Stimulated activated effector memory CD8-positive, alpha-beta T cell treated with anti-CD3 and anti-CD28 coated beads, Interleukin-12 subunit alpha, Interleukin-12 subunit beta, amount 100 ng/mL, for 72 hours (primary cell): ENCODE data around the gene HRH3.

Experiments used
- ATAC-seq: fragments of 150-1000 bp; cut with Tn5 transposase; 2 replicates; pipeline ENCODE4 v1.10.0; 2021
- DNase-seq, 2 donors: peaks; one replicate each; pipeline ENCODE4 v3.0.0; 2021 to 2022; ENCODE audit warnings: low spot score in 2 of 2
- H3K27ac Mint-ChIP-seq: one replicate; pipeline ENCODE4 v1.8.0; 2022; ENCODE audit warnings: mild to moderate bottlenecking, mixed read lengths
- H3K36me3 Mint-ChIP-seq: one replicate; pipeline ENCODE4 v1.8.0; 2022; ENCODE audit warnings: mild to moderate bottlenecking, mixed read lengths
- H3K4me1 Mint-ChIP-seq: one replicate; pipeline ENCODE4 v1.8.0; 2022; ENCODE audit warnings: mixed read lengths
- H3K4me3 Mint-ChIP-seq: one replicate; pipeline ENCODE4 v1.8.0; 2022; ENCODE audit warnings: mild to moderate bottlenecking, mixed read lengths
- H3K9me3 Mint-ChIP-seq: one replicate; pipeline ENCODE4 v1.8.0; 2022; ENCODE audit warnings: mixed read lengths

Gene HRH3

DNA sequence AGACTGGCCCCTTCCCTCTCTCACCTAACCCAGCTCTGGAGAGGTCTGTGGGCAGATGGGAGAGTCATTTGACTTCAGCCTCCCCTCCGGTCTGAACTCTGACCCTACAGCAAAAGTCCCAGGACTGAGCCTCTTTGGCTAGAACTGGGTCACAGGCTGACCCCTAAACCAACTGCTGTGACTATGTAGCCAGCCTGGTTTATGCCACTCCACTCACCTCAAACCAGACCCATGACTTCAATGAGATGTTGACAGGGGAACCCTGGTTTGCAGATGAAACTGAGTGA is 17.4 kb upstream of the HRH3 start:
- H3K36me3 Mint-ChIP-seq, result peaks cover 7% of the 10 kb centered on the region
- H3K9me3 Mint-ChIP-seq, result no peaks in the 10 kb centered on the region
- H3K4me1 Mint-ChIP-seq, result peaks cover 25% of the 10 kb centered on the region
- no peak for DNase-seq
- ATAC-seq, result no peak
- H3K4me3 Mint-ChIP-seq, result peak overlapping the region; percentile 73
- peak overlapping the region; percentile 91 for H3K27ac Mint-ChIP-seq

DNA sequence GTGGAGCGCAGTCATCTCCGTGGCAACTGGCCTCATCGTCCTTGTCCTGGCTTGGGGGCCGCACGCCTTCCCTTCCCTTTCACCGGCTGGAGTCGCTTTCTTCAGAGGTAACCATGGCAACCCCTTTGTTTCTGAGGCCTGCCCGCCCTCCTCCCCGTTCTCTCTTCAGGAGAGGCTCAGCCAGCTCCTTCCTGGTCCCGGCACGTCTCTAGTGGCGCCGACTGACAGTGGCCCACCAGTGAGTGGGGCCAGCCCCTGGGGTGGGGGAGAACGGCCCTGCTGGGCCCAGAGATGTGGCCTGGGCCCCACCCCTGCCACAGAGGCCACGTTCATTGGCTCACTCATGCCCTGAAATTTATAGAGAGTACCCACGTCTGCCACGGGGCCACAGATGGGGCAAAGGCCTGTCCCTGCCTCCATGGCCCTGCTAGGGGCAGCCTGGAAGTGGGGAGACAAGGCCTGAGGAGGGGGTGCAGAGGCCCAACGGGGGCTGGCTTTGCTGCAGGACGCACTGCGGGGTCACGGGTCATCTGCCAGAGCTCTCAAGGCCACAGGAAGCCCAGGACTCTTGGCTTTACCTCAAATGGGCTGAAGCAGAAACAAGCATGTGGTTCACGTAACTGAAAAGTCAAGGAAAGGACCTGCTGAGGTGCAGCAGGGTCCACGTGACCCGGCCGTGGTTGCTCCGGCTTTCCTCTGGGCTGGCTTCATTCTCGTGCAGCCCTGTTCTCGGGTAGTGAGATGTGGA is 16.9 kb upstream of the HRH3 start:
- H3K4me3 Mint-ChIP-seq, result no peak overlapping the region
- ATAC-seq, result no peak
- no peaks in the 10 kb centered on the region for H3K9me3 Mint-ChIP-seq

DNA sequence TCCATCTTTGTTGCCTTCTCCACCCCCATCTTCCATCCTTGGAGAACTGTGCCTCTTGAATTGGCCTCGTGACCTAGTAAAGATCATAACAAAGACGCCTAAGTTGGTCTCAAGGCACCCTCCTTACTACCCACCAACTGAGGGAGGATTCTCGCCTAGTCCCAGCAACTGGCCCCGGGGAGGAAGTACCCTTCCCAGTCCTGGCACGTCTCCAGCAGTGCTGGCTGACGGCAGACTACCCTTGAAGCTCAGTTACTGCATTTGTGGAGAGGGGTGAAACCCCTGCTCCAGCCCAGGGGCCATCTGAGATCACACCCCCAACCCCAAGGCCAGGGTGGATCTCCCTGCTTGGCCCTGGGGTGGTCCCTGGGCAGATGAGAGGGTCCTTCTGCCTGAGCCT is 16.1 kb upstream of the HRH3 start:
- ATAC-seq, result no peak
- peak overlapping the region; percentile 4 for H3K27ac Mint-ChIP-seq
- DNase-seq, result no peak
- peaks cover 15% of the 10 kb centered on the region for H3K4me1 Mint-ChIP-seq
- no peak overlapping the region for H3K4me3 Mint-ChIP-seq
- H3K9me3 Mint-ChIP-seq, result no peaks in the 10 kb centered on the region
- no peaks in the 10 kb centered on the region for H3K36me3 Mint-ChIP-seq

More for the DNA sequence above, 16.9 kb upstream of the HRH3 start:
- no peak for DNase-seq
- Mint-ChIP-seq H3K4me1 (peaks cover 23% of the 10 kb centered on the region), H3K27ac (peak overlapping the region; percentile 4), H3K36me3 (peaks cover 2% of the 10 kb centered on the region)

DNA sequence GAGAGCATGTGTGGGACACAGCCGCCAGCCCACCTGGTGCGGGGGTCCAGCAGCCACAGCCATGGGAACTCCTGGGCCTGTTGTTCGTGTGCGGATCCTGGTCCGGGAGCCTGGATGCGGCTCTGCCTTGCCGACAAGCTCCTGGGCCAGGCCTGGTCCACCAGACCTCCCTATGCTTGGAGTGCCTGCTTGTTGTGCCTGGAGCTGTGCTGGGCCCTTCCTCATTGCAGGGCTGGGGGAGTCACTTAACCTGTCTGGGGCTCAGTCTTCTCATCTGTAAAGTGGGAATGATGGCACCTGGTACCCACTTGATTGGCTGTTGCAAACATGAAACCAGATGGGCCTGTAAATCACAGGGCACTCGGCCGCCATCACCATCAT is 15.7 kb upstream of the HRH3 start:
- Mint-ChIP-seq H3K27ac (no peak overlapping the region), H3K36me3 (no peaks in the 10 kb centered on the region), H3K9me3 (no peaks in the 10 kb centered on the region), H3K4me3 (no peak overlapping the region), H3K4me1 (peaks cover 14% of the 10 kb centered on the region)
- ATAC-seq, result no peak
- DNase-seq, result no peak

DNA sequence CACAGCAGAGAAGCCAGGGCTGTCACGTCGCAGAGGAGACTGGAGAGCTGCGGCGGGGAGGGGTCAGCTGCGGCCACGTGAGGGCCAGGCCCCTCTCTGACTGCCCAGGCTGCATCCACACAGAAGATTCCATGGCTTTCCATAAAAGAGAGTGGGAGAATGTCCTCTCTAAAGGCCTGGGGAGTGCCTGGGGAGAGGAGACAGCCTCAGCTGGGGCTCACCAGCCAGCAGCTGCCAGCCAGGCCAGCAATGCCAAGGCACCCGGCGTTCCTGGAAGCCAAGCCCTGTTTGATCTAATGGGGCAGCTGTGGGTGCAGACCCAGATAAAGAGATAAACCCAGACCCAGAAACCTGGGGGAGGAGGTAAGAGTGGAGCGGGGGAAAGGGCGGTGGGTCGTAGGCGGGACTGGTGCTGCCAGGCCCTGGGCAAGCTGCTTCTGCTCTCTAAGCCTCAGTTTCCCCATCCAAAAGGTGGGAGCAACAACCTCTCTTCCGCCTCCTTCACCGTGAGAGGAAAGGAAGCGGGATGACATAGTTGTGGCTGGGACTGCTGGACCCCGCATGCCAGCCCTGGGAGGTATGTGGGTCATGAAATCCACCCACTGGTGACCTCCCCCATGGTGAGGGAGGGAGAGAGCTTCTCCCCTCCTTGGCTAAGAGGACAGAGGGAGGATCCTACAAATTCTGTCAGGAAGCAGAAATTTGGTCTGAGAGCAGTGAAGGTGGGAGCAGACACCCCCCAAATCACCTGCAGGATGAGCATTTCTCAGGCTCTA is 15.1 kb upstream of the HRH3 start:
- peaks cover 11% of the 10 kb centered on the region for H3K4me1 Mint-ChIP-seq
- H3K9me3 Mint-ChIP-seq, result no peaks in the 10 kb centered on the region
- H3K27ac Mint-ChIP-seq, result no peak overlapping the region
- H3K36me3 Mint-ChIP-seq, result no peaks in the 10 kb centered on the region
- no peak for DNase-seq
- H3K4me3 Mint-ChIP-seq, result no peak overlapping the region
- no peak for ATAC-seq

DNA sequence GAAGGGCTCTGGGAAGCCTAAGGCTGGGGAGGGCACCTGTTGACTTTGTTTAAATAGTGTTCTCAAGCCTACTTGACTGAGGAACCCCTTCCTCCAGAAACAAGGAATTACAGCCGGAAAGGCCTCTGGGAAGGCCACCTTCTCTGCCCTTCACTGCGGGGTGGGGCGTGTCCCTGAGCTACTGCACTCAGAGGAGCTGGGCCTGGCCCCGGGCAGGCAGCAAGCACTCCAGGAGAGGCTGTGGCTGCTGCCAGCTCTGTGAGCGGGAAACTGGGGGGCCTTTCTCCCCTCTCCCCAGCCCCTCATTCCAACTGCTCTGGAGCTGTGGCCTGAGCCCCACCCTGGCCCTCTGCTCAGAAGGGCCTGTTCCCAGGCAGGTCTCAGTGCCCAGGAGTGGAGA is 14.3 kb upstream of the HRH3 start:
- DNase-seq (no peak), ATAC-seq (no peak)
- no peak overlapping the region for H3K27ac Mint-ChIP-seq
- H3K4me1 Mint-ChIP-seq, result peaks cover 8% of the 10 kb centered on the region
- H3K4me3 Mint-ChIP-seq, result no peak overlapping the region
- no peaks in the 10 kb centered on the region for H3K9me3 Mint-ChIP-seq
- no peaks in the 10 kb centered on the region for H3K36me3 Mint-ChIP-seq

DNA sequence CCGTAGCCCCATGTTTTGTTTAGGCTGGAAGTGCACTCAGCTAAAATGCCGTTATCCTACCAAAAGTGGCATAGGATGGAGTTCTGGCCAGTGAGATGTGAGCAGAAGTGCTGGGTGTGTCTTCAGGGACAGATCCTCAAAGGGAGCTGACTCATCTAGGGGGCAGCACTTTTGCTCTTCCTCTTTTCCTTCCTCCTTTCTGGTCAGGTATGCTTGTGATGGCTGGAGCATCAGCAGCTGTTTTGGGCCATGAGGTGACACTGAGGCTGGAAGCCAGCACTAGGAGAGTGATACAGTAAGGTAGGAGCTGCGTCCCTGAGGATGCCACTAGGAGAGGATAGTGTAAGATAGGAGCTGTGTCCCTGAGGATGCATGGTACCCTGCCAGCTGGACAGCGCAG is 13.6 kb upstream of the HRH3 start:
- H3K27ac Mint-ChIP-seq, result no peak overlapping the region
- no peaks in the 10 kb centered on the region for H3K36me3 Mint-ChIP-seq
- no peaks in the 10 kb centered on the region for H3K9me3 Mint-ChIP-seq
- DNase-seq (no peak), ATAC-seq (no peak)
- no peak overlapping the region for H3K4me3 Mint-ChIP-seq
- H3K4me1 Mint-ChIP-seq, result peaks cover 8% of the 10 kb centered on the region

DNA sequence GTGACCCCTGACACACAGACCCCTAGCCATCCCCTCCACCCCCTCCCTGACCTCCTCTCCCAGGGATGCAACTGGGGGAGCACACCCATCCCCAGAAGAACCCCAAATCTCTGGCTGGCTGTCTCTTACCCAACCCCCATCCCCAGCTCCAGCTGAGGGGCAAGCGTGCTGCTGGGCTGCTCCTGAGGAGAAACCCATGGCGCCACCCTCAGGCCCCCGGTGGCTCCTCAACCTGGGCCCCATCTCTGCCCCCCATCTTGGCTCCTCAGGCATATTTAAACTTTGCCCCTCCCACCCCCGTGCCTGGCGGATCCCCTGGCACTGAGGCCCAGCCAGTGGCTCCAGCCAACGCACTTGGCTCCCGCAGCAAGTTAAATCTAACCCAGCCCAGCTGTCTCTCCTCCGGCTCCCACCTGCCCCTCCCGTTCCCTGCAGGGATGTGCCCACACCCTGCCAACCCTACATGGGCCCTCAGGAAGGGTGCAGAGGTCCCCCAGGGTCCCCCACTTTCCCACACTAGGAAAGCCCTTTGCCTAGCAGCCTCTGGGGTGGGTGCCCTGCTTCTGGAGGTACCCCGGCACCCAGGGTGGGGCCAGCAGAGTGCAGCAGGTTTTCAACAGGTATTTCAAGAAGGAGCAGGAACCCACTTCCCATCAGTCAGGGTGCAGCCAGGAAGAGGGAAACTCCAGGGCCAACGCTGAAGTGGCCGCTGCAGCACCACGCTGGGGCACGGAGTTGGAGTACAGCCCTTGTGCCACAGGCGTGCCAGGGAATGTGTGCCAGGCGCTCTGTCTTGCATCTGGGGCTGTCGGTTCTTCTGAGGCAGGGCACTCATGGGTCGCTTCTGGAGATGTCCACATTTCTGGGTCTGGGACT is 12.9 kb upstream of the HRH3 start:
- no peak overlapping the region for H3K27ac Mint-ChIP-seq
- no peak overlapping the region for H3K4me3 Mint-ChIP-seq
- ATAC-seq (no peak), DNase-seq (no peak)
- H3K36me3 Mint-ChIP-seq, result no peaks in the 10 kb centered on the region
- H3K9me3 Mint-ChIP-seq, result no peaks in the 10 kb centered on the region
- peaks cover 6% of the 10 kb centered on the region for H3K4me1 Mint-ChIP-seq

DNA sequence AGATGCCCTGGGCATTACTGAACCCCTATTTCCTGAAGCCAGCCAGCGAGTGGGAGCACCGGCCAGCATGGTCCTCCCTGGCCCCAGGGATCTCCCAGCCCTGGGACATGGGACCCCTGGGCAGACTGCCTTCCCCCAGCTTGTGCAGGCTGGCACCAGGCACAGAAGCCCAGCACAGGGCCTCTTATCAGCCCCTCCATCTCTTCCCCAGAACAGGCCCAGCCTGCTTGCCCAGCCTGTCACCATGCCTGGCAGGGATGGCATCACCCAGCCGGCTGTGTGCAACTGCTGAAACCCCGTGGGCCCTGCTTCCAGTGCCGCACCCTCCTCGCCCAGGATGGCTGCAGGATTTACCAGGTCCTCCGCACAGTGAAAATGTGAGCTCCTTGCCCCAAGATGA is 12.1 kb upstream of the HRH3 start:
- Mint-ChIP-seq H3K36me3 (no peaks in the 10 kb centered on the region), H3K9me3 (no peaks in the 10 kb centered on the region), H3K27ac (no peak overlapping the region), H3K4me1 (no peaks in the 10 kb centered on the region), H3K4me3 (no peak overlapping the region)
- no peak for DNase-seq
- ATAC-seq, result no peak

DNA sequence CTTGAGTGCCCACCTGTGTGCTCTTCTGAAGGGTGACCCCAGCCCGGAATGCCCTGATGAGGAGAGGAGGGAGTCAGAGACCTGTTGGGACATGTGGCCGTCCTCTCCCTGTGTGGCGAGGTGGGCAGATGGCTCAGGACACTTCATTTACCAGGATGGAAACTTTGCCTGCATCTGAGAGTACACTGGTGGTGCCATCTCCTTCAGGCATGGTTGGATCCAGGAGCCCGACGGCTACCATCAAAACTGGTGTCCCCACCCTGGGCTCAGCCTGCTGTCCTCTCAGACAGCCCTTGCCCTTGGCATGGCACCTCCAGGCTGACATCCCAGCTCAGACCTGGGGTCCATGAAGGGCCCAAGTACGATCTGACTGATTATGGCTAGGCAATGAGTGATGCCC is 11.2 kb upstream of the HRH3 start:
- Mint-ChIP-seq H3K4me3 (no peak overlapping the region), H3K9me3 (no peaks in the 10 kb centered on the region), H3K4me1 (no peaks in the 10 kb centered on the region), H3K36me3 (no peaks in the 10 kb centered on the region), H3K27ac (no peak overlapping the region)
- ATAC-seq, result no peak
- no peak for DNase-seq

DNA sequence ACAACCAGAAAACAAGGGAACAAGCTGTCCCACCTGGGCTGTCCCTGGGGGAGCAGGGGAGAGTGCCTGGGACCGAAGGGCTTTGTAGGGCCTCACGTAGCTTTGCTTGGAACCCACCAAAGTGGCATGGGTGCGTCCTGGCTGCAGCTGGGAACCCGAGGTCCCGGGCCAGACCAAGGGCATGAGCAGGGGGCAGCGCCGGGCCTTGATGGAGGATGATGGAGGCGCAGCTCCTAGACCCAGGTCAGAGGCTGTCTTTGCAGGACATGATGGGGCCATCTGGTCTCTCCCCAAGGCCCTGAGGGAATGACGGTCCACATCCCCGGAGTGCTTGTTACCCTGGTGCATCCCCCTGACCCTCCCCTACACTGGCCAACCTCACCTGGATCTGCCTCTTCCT is 10.6 kb upstream of the HRH3 start:
- Mint-ChIP-seq H3K36me3 (no peaks in the 10 kb centered on the region), H3K27ac (no peak overlapping the region), H3K4me1 (no peaks in the 10 kb centered on the region), H3K9me3 (no peaks in the 10 kb centered on the region), H3K4me3 (no peak overlapping the region)
- no peak for DNase-seq
- ATAC-seq, result no peak

DNA sequence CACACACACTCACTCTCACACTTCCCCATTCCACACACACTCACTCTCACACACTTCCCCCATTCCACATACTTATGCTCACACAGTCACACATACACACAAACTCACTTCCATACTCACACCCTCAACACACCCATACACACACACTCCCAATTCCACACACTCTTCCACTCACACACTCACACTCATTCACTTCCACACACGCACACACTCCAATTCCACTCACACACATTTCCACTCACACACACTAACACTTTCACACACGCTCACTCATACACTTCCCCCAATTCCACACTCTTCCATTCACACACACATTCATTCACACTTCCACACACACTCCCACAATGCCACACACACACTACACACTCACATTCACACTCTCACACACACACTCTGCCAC is 10.2 kb upstream of the HRH3 start:
- H3K4me1 Mint-ChIP-seq, result no peaks in the 10 kb centered on the region

DNA sequence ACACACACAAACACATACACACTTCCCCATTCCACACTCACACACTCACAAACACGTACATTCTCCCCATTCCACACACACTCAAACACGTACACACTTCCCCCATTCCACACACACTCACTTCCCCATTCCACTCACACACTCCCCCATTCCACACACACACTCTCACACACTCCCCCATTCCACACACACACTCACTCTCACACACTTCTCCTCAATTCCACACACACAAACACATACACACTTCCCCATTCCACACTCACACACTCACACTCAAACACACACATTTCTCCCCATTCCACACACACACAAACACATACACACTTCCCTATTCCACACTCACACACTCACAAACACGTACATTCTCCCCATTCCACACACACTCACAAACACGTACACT is 9.6 kb upstream of the HRH3 start:
- Mint-ChIP-seq H3K4me3 (no peak overlapping the region), H3K9me3 (no peaks in the 10 kb centered on the region), H3K27ac (no peak overlapping the region), H3K4me1 (no peaks in the 10 kb centered on the region), H3K36me3 (no peaks in the 10 kb centered on the region)
- ATAC-seq (no peak), DNase-seq (no peak)

More for the DNA sequence above, 10.2 kb upstream of the HRH3 start:
- ATAC-seq (no peak), DNase-seq (no peak)
- Mint-ChIP-seq H3K4me3 (no peak overlapping the region), H3K36me3 (no peaks in the 10 kb centered on the region), H3K9me3 (no peaks in the 10 kb centered on the region), H3K27ac (no peak overlapping the region)

DNA sequence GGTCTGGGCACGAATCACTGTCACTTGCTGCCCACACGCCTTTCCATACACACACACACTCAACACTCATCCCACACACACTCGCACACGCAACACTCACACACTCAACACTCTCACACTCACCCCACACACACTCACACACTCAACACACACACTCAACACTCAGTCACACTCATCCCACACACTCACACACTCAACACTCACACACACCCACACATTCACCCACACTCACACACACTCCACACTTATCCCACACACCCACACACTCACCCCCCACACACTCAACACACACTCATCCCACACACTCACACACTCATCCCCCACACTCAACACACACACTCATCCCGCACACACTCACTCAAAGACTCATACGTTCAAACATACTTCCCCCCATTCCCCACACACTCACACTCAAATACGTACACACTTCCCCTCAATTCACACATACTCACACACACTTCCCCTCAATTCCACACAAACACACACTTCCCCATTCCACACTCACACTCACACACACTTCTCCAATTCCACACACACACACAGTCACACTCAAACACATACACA is 9.0 kb upstream of the HRH3 start:
- Mint-ChIP-seq H3K4me1 (no peaks in the 10 kb centered on the region), H3K36me3 (no peaks in the 10 kb centered on the region), H3K4me3 (no peak overlapping the region), H3K9me3 (no peaks in the 10 kb centered on the region), H3K27ac (no peak overlapping the region)
- no peak for DNase-seq
- no peak for ATAC-seq
